ENCODE measurements around the gene KLHDC3. TPM values are rescaled to one million over a fixed set of nuclear protein-coding genes. Genes with fewer than 3 reads are reported as not detected.
A peak's percentile ranks its signal among the peaks of the same experiment; 100 is the strongest.

Gene KLHDC3
- total and polyA plus RNA-seq, 2 of the 13 experiments (the other 11 are each of a cell fraction or from before 2014, with no cell fraction given), result 78.3 to 91.5 TPM

DNA sequence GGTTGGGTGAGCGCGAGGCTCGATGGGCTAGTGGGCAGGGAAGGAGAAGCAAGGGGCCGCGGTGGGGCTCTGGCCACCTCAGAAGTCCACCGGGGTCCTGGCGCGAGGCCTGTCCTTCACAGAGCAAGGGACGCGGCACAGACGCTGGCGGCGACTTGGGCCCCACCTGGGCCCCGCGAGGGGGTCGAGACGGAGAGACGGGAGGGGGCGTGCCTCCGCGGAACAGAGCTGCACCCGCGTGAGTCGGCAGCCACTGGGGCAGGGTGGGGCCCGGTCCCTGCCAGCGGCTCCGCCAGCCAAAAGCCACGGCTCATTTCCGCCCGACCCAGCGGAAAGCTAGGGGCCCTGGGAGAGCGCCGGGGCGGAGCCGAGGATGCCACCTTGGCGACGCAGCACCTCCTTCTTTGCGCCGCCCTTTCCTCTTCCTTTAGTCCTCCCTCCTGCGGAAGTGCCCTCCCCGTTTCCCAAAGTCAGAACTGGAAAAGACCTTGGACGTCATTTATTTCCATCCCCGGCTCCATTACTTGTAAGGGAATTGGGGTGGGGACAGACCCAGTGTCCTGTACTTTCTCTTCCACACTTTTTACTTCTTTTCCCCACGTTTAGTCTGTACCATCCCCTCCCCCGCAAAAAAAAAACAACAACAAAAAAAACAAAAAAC lies 39.6 kb downstream of the KLHDC3 start, which contains the start of gene CUL7 (continued):
- TF ChIP-seq, protein P1, sequence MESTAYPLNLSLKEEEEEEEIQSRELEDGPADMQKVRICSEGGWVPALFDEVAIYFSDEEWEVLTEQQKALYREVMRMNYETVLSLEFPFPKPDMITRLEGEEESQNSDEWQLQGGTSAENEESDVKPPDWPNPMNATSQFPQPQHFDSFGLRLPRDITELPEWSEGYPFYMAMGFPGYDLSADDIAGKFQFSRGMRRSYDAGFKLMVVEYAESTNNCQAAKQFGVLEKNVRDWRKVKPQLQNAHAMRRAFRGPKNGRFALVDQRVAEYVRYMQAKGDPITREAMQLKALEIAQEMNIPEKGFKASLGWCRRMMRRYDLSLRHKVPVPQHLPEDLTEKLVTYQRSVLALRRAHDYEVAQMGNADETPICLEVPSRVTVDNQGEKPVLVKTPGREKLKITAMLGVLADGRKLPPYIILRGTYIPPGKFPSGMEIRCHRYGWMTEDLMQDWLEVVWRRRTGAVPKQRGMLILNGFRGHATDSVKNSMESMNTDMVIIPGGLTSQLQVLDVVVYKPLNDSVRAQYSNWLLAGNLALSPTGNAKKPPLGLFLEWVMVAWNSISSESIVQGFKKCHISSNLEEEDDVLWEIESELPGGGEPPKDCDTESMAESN (CRISPR knock-in tag; conservative IDR thresholded peaks at IDR 0.05), result peak; percentile 93
- TF ChIP-seq RARG (CRISPR knock-in tag; IDR thresholded peaks at IDR 0.05; ENCODE audit: low read depth) (peak; percentile 91; the same call in 1 of the 2 replicates), ZNF678 (CRISPR knock-in tag; IDR thresholded peaks at IDR 0.05) (peak; percentile 98), ZNF777 (CRISPR knock-in tag; IDR thresholded peaks at IDR 0.05) (no peak), ZZZ3 (CRISPR knock-in tag; IDR thresholded peaks at IDR 0.05; ENCODE audit: borderline replicate concordance) (peak; percentile 88), ZNF224 (CRISPR knock-in tag; IDR thresholded peaks at IDR 0.05) (no peak; the same call in 1 of the 2 replicates), ZEB1 (IDR thresholded peaks at IDR 0.05; ENCODE audit: insufficient replicate concordance, low read depth) (peak; percentile 42)
- TF ChIP-seq, protein P2, sequence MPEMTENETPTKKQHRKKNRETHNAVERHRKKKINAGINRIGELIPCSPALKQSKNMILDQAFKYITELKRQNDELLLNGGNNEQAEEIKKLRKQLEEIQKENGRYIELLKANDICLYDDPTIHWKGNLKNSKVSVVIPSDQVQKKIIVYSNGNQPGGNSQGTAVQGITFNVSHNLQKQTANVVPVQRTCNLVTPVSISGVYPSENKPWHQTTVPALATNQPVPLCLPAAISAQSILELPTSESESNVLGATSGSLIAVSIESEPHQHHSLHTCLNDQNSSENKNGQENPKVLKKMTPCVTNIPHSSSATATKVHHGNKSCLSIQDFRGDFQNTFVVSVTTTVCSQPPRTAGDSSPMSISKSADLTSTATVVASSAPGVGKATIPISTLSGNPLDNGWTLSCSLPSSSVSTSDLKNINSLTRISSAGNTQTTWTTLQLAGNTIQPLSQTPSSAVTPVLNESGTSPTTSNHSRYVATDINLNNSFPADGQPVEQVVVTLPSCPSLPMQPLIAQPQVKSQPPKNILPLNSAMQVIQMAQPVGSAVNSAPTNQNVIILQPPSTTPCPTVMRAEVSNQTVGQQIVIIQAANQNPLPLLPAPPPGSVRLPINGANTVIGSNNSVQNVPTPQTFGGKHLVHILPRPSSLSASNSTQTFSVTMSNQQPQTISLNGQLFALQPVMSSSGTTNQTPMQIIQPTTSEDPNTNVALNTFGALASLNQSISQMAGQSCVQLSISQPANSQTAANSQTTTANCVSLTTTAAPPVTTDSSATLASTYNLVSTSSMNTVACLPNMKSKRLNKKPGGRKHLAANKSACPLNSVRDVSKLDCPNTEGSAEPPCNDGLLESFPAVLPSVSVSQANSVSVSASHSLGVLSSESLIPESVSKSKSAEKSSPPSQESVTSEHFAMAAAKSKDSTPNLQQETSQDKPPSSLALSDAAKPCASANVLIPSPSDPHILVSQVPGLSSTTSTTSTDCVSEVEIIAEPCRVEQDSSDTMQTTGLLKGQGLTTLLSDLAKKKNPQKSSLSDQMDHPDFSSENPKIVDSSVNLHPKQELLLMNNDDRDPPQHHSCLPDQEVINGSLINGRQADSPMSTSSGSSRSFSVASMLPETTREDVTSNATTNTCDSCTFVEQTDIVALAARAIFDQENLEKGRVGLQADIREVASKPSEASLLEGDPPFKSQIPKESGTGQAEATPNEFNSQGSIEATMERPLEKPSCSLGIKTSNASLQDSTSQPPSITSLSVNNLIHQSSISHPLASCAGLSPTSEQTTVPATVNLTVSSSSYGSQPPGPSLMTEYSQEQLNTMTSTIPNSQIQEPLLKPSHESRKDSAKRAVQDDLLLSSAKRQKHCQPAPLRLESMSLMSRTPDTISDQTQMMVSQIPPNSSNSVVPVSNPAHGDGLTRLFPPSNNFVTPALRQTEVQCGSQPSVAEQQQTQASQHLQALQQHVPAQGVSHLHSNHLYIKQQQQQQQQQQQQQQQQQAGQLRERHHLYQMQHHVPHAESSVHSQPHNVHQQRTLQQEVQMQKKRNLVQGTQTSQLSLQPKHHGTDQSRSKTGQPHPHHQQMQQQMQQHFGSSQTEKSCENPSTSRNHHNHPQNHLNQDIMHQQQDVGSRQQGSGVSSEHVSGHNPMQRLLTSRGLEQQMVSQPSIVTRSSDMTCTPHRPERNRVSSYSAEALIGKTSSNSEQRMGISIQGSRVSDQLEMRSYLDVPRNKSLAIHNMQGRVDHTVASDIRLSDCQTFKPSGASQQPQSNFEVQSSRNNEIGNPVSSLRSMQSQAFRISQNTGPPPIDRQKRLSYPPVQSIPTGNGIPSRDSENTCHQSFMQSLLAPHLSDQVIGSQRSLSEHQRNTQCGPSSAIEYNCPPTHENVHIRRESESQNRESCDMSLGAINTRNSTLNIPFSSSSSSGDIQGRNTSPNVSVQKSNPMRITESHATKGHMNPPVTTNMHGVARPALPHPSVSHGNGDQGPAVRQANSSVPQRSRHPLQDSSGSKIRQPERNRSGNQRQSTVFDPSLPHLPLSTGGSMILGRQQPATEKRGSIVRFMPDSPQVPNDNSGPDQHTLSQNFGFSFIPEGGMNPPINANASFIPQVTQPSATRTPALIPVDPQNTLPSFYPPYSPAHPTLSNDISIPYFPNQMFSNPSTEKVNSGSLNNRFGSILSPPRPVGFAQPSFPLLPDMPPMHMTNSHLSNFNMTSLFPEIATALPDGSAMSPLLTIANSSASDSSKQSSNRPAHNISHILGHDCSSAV (CRISPR knock-in tag; IDR thresholded peaks at IDR 0.05; ENCODE audit: borderline replicate concordance), result no peak
- TF ChIP-seq, protein P3, sequence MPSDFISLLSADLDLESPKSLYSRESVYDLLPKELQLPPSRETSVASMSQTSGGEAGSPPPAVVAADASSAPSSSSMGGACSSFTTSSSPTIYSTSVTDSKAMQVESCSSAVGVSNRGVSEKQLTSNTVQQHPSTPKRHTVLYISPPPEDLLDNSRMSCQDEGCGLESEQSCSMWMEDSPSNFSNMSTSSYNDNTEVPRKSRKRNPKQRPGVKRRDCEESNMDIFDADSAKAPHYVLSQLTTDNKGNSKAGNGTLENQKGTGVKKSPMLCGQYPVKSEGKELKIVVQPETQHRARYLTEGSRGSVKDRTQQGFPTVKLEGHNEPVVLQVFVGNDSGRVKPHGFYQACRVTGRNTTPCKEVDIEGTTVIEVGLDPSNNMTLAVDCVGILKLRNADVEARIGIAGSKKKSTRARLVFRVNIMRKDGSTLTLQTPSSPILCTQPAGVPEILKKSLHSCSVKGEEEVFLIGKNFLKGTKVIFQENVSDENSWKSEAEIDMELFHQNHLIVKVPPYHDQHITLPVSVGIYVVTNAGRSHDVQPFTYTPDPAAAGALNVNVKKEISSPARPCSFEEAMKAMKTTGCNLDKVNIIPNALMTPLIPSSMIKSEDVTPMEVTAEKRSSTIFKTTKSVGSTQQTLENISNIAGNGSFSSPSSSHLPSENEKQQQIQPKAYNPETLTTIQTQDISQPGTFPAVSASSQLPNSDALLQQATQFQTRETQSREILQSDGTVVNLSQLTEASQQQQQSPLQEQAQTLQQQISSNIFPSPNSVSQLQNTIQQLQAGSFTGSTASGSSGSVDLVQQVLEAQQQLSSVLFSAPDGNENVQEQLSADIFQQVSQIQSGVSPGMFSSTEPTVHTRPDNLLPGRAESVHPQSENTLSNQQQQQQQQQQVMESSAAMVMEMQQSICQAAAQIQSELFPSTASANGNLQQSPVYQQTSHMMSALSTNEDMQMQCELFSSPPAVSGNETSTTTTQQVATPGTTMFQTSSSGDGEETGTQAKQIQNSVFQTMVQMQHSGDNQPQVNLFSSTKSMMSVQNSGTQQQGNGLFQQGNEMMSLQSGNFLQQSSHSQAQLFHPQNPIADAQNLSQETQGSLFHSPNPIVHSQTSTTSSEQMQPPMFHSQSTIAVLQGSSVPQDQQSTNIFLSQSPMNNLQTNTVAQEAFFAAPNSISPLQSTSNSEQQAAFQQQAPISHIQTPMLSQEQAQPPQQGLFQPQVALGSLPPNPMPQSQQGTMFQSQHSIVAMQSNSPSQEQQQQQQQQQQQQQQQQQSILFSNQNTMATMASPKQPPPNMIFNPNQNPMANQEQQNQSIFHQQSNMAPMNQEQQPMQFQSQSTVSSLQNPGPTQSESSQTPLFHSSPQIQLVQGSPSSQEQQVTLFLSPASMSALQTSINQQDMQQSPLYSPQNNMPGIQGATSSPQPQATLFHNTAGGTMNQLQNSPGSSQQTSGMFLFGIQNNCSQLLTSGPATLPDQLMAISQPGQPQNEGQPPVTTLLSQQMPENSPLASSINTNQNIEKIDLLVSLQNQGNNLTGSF (CRISPR knock-in tag; IDR thresholded peaks at IDR 0.05), result peak; percentile 80
